MM.1S (cell line): Measurements from ENCODE around the gene CILP2.

Source experiments
- EZH2phosphoT487 ChIP-seq: fragments of 300-600 bp; sonication (generic); IDR thresholded peaks from 2 replicates; pipeline ENCODE4 v1.6.1; 2018; ENCODE audit warnings: antibody characterized with exemption, low read length
- TF ChIP-seq, protein P1 (sequence below): fragments of 300-600 bp; sonication (generic); IDR thresholded peaks from 2 replicates; pipeline ENCODE4 v1.5.1; 2016; ENCODE audit warnings: antibody characterized with exemption, low read length, mixed read lengths

GRCh38 chr19:19579533-19580361 lies 41.7 kb downstream of the CILP2 start:
- TF ChIP-seq EZH2phosphoT487 = no peak
- TF ChIP-seq, protein P1, sequence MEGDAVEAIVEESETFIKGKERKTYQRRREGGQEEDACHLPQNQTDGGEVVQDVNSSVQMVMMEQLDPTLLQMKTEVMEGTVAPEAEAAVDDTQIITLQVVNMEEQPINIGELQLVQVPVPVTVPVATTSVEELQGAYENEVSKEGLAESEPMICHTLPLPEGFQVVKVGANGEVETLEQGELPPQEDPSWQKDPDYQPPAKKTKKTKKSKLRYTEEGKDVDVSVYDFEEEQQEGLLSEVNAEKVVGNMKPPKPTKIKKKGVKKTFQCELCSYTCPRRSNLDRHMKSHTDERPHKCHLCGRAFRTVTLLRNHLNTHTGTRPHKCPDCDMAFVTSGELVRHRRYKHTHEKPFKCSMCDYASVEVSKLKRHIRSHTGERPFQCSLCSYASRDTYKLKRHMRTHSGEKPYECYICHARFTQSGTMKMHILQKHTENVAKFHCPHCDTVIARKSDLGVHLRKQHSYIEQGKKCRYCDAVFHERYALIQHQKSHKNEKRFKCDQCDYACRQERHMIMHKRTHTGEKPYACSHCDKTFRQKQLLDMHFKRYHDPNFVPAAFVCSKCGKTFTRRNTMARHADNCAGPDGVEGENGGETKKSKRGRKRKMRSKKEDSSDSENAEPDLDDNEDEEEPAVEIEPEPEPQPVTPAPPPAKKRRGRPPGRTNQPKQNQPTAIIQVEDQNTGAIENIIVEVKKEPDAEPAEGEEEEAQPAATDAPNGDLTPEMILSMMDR = no peak
